NCI-H1694 treated with DMSO at 0.1 percent for 48 hours (cell line): ENCODE data around the gene KRTAP10-12.
"Not testable (repeated sequence)": the region's sequence is repeated elsewhere in the genome, so short reads cannot be mapped to it uniquely, and the experiment has no call there.

ENCODE experiments used
- DNase-seq: peaks from one replicate; lab custom pipeline; 2025; lab: John Stamatoyannopoulos, UW

Gene KRTAP10-12

DNA sequence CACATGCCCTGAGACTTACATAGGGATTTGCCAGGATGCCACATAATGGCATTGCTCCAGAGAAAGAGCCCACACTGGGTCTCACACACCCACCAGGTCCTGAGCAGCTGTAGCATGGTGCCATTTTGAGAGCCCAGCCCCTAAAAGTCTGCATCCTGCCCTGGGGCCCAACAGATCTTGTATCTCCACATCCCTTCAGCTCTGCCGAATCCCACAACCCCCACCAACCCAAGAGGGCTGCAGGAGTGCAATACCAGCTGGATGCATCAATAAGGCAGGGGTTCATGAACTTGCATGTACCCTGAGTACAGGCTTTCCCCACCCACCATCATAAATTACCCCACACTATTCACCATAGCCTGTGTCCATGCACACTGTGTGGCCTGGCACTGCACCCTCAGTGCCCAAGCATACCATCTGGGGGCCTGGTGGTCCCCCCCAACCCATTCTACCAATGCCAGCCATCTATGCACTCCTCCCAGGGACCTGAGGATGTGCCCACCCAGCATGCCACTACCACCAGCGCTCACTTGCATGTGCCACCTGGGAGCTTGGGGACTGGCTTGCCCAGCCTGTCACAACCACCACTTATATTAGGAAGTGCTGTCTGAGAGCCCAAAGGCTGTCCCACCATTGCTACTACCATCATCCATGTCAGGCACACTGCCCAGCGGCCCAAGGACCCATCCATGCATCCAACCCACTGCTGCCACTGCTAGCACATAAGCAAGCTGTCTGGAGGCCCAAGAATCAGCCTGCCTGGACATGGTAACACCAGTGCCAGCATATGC is 26.1 kb upstream of the KRTAP10-12 start:
- DNase-seq, result no peak

DNA sequence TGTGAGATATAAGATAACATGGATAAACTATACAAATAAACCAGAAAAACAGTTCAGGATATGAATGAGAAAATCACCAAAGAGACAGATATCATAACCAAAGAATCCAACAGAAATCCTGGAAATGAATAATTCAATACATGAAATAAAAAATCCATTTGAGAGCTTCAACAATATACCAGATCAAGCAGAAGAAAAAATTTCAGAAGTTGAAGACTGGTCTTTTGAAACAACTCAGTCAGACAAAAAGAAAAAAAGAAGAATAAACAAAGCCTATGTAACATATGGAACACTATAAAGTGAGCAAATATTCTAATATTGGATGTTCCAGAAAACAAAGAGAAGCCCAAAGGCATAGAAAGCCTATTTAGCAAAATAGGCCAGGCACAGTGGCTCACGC is 25.1 kb upstream of the KRTAP10-12 start:
- DNase-seq, result no peak

DNA sequence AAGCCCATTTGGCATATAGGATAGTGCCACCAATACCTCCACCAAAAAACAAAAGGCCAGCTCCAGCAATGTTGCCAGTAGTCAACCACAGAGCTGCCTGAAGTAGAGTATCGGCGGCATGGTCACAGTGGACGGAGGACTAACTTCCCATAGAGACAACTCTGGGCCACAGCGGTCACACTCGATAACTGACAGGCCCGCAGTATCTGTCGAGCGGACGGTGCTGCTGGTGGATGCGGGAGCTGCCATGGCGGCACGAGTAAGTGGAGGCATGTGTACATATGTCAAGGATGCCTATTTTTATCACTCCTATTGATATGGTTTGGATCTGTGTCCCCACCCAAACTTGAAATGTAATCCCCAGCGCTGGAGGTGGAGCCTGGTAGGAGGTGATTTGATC is 19.1 kb upstream of the KRTAP10-12 start:
- DNase-seq, result no peak

GRCh38 chr21:44681152-44681551 is 15.8 kb upstream of the KRTAP10-12 start:
- no peak for DNase-seq

DNA sequence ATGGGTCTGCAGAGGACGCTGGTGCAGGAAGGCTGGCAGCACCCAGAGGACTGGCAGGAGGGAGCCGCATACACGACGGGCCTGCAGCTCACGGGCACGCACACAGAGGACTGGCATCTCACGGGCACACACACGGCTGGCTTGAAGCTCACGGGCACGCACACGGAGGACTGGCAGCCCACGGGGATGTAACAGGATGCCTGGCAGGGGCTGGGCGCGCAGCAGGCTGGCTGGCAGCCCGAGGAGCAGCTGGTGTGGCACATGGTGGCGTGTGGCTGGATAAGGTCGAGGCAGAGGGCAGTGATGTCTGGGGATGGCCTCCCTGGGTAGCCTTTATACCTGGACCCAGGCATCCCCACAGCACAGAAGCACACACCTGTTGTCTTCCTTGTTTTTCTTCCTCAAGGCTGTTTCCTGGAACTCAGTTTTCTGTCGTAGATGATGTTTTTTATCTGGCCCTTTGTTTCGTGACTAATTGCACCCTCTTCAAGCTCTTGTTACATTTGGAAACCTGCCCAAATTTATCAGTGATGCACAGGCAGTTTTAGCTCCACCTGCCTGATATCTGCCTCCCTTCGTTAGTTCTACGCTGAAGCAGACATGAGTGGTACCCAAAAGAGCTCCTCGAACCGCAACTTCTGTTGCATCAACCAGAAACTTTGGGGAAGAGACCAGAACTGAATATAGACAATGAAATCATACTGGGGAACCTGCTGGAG is 15.0 kb upstream of the KRTAP10-12 start, which contains the start of gene KRTAP12-1:
TSS of gene KRTAP12-1 (minus strand) at position 303 of the 719 bp plus-strand sequence. CDS start at position 263, 40 bp downstream.
- DNase-seq, result peak; percentile 78

DNA sequence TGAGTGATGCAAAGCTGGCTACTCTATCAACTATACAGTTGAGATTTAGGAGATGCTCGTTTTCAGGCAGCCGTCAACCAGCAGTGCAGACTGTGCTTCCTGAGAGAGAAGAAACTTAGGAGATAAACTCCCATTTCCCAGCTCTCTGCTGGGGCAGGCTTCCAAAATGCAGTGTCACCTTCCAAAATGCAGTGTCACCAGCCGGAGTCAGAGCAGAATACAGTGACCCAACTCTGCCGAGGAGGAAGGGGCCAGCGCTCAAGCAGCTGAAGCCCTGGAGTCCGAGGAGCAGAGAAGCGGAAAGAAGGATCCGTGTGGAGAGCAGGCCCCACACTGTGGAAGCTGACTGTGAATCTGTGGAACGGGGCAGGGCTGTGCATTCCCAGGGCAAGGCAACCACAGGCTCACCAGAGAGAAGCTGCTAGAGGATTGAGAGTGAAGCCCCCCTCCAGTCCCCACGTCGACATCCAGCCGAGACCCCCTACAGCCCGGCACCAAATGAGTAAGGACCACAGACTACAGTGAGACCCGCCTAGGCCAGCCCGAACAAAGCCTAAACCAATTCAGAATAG is 14.3 kb upstream of the KRTAP10-12 start:
- no peak for DNase-seq

- no peak for DNase-seq
Measured at GRCh38 chr21:44684077-44684476, 12.9 kb upstream of the KRTAP10-12 start.

GRCh38 chr21:44684483-44684882 is 12.5 kb upstream of the KRTAP10-12 start:
- DNase-seq, result no peak

DNA sequence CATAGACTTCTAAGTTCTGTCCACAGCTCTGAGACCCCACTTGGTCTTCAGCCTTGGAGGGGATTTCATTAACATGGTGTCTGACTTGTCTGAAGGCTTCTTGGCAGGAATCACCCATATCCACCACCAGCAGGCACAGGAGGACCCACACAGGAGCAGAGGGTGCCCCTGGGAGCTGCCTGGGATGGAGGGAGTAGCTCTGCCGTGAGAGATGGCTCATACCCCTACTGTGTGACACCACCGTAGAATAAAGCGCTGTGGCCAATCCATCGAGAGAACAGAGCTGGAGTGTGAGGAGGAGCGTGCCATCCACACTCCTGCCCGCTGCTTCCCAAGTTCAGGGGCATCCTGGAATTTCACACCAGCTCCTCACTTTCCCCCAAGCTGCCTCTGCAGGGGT is 11.9 kb upstream of the KRTAP10-12 start:
- not testable (repeated sequence) for DNase-seq

- DNase-seq, result no peak
Measured at GRCh38 chr21:44686000-44686781, 10.8 kb upstream of the KRTAP10-12 start.

GRCh38 chr21:44686843-44687561 is 10.0 kb upstream of the KRTAP10-12 start:
- no peak for DNase-seq

GRCh38 chr21:44687671-44688070 is 9.3 kb upstream of the KRTAP10-12 start:
- no peak for DNase-seq

GRCh38 chr21:44689740-44690139 is 7.2 kb upstream of the KRTAP10-12 start:
- not testable (repeated sequence) for DNase-seq

DNA sequence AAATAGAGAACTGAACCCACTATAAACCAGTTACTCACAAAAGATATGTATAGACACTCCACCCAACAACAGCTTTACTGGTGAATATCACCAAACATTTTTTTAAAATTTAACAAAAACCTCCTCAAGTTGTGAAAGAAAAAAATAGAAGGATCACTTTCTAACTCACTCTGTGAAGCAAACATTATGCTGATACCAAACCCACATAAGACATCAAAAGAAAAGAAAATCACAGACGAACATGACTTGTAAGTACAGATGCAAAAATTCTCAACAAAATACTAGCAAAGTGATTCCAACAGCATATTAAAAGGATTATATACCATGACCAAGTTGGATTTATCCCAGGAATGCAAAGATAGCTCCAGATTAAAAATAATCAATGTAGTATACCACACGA is 5.3 kb upstream of the KRTAP10-12 start:
- no peak for DNase-seq

GRCh38 chr21:44692798-44693512 is 4.0 kb upstream of the KRTAP10-12 start:
- DNase-seq, result no peak

DNA sequence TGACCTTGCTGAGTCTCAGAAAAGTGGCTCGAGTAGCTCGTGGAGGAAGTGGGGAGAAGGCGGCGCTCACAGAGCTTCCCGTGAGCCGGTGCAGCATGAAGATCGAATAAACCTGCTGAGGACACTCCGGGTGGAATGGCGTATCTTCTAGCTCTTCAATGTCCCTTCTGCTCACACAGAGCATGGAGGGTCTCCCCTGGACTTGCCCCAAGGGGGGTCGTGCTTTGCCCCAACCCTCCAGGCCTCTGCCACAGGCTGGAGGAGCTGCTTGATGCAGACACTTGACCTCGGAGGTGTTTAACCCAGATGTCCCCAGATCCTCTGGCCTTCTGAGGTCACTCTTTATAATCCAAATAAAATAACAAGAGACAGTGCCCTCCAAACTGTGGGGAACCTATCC is 2.2 kb upstream of the KRTAP10-12 start:
- no peak for DNase-seq

GRCh38 chr21:44695184-44695583 is 1.8 kb upstream of the KRTAP10-12 start:
- no peak for DNase-seq

DNA sequence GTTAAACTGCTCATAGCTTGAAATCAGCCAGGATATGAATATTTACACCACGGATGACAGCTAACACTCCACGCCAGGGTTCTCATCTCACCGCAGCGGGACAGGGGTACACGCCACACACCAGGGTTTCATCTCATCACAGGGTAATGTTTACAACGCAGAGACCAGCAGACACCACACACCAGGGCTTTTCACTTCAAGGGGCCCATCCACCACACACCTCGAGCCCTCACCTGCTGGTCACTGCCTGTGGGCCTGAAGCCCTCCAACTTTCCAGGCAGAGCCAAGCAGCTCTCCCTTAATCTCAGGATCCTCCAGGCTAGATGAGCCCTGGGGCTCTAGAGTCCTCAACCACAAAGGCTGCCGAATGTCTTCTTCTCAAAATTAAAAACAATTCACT is 1.3 kb upstream of the KRTAP10-12 start:
- no peak for DNase-seq

GRCh38 chr21:44696572-44696971 is 400 bp upstream of the KRTAP10-12 start:
- DNase-seq, result no peak

- no peak for DNase-seq
Measured at GRCh38 chr21:44697811-44698734, 1.1 kb downstream of the KRTAP10-12 start.
